K562 (cell line): Measurements from ENCODE around the gene ITGAE. TPM values are rescaled to one million over a fixed set of nuclear protein-coding genes. Genes with fewer than 3 reads are reported as not detected.

Source experiments
- ATAC-seq: fragments of 200-7000 bp; cut with Tn5 transposase; 3 replicates; pipeline ENCODE4 v1.9.1; 2020; ENCODE audit warnings: moderate library complexity
- BruUV-seq: library from RNA; stranded (reverse); fragments of 400-500 nt; replicated peaks from 2 replicates; lab custom pipeline; 2021; lab: Mats Ljungman, UMichigan
- CTCF ChIA-PET: fragments of 300-600 bp; formaldehyde crosslinking; extraction: SDS; loops from one replicate; lab custom pipeline; 2021; ENCODE audit warnings: low intra/inter-chr PET ratio; lab: Yijun Ruan, JAX
- POLR2A ChIA-PET: fragments of 300-600, 350-650 bp; sonication (Branson Sonifier 250); formaldehyde crosslinking; extraction: SDS; loops from one replicate; lab custom pipeline; 2021; ENCODE audit warnings: antibody characterized with exemption, inconsistent platforms; lab: Yijun Ruan, JAX
- DNase-seq, 4 experiments: peaks; one replicate each; pipeline versions ENCODE4 v3.0.0 to v3.0.0-alpha.2; 2011 to 2018; ENCODE audit warnings: low spot score in 3 of 4, mixed read lengths in 3 of 4; ENCODE audit errors: extremely low read depth in 1 of 4
- FAIRE-seq: peaks from 2 replicates; lab custom pipeline; 2011; peaks lifted over from hg19 to GRCh38; lab: Jason Lieb, UNC
- H2AFZ ChIP-seq: 2 replicates; pipeline ENCODE4 v1.6.0; 2011; ENCODE audit warnings: low read depth, low read length, control low read depth, inconsistent platforms
- H3K27ac ChIP-seq: fragments of 200-600 bp; 3 replicates; pipeline ENCODE4 v1.8.0; 2011; ENCODE audit warnings: low read depth, mild to moderate bottlenecking, control low read depth, inconsistent platforms, low read length, moderate library complexity, mixed read lengths; ENCODE audit errors: extremely low read depth
- H3K27me3 ChIP-seq, 2 experiments: fragments of 300-600 bp in 1 of 2; 2 replicates in 1 of 2; 3 replicates in 1 of 2; pipeline versions ENCODE4 v1.6.0 to v1.8.0; 2011; ENCODE audit warnings: inconsistent platforms in 2 of 2, low read length in 2 of 2, mild to moderate bottlenecking in 1 of 2, mixed read lengths in 1 of 2, moderate library complexity in 1 of 2; ENCODE audit not compliant: control insufficient read depth in 2 of 2, insufficient read depth in 2 of 2
- H3K36me3 ChIP-seq: fragments of 300-600 bp; 3 replicates; pipeline ENCODE4 v1.8.0; 2011; ENCODE audit warnings: mild to moderate bottlenecking, low read length, inconsistent platforms; ENCODE audit not compliant: control insufficient read depth, insufficient read depth
- H3K4me1 ChIP-seq, 2 experiments: fragments of 200-600 bp in 1 of 2; replicated peaks in 1 of 2; 2 replicates in 1 of 2; 3 replicates in 1 of 2; pipeline versions ENCODE4 v1.5.1 to v1.8.0; 2011; ENCODE audit warnings: inconsistent platforms in 2 of 2, low read length in 2 of 2, mild to moderate bottlenecking in 1 of 2, mixed read lengths in 1 of 2, moderate library complexity in 1 of 2; ENCODE audit not compliant: control insufficient read depth in 2 of 2, insufficient read depth in 2 of 2
- H3K4me2 ChIP-seq: 2 replicates; pipeline ENCODE4 v1.6.1; 2011; ENCODE audit warnings: low read length, control low read depth, inconsistent platforms, mixed read lengths; ENCODE audit not compliant: insufficient read depth
- H3K4me3 ChIP-seq: fragments of 200-600 bp; sonication (generic), shearing (Covaris generic); 2 replicates; pipeline ENCODE4 v1.5.1; 2016; ENCODE audit warnings: control low read depth, inconsistent platforms
- H3K79me2 ChIP-seq: fragments of 200-600 bp; 3 replicates; pipeline ENCODE4 v1.8.0; 2011; ENCODE audit warnings: low read length, inconsistent platforms; ENCODE audit not compliant: control insufficient read depth, insufficient read depth
- H3K9ac ChIP-seq, 2 experiments: 2 replicates each; pipeline versions ENCODE4 v1.6.0 to v1.6.1; 2011; ENCODE audit warnings: low read depth in 2 of 2, low read length in 2 of 2, control low read depth in 1 of 2, inconsistent platforms in 1 of 2, mild to moderate bottlenecking in 1 of 2, mixed read lengths in 1 of 2; ENCODE audit not compliant: insufficient read depth in 1 of 2
- H3K9me1 ChIP-seq: one replicate; pipeline ENCODE4 v1.6.0; 2011; ENCODE audit warnings: inconsistent platforms, mild to moderate bottlenecking, low read length, moderate library complexity; ENCODE audit not compliant: control insufficient read depth, insufficient read depth
- H3K9me3 ChIP-seq: replicated peaks from 2 replicates; pipeline ENCODE4 v1.5.1; 2011; ENCODE audit warnings: low read depth, low read length, inconsistent platforms; ENCODE audit not compliant: control insufficient read depth, insufficient read depth
- H4K20me1 ChIP-seq: replicated peaks from 2 replicates; pipeline ENCODE4 v1.6.1; 2011; ENCODE audit warnings: low read length, inconsistent platforms, mixed read lengths; ENCODE audit not compliant: control insufficient read depth, insufficient read depth
- CCNT2 ChIP-seq: IDR thresholded peaks from 2 replicates; pipeline ENCODE4 v1.6.1; 2011; ENCODE audit warnings: borderline replicate concordance, low read depth, mild to moderate bottlenecking, moderate library complexity, mixed read lengths, low read length; ENCODE audit not compliant: insufficient read length; ENCODE audit errors: extremely low read depth
- L3MBTL2 ChIP-seq: fragments of 450-650 bp; IDR thresholded peaks from 2 replicates; pipeline ENCODE4 v1.6.1; 2016; ENCODE audit warnings: mild to moderate bottlenecking, moderate library complexity
- LEF1 ChIP-seq: fragments of 450-650 bp; IDR thresholded peaks from 2 replicates; pipeline ENCODE4 v1.6.1; 2016; ENCODE audit warnings: mild to moderate bottlenecking
- MED1 ChIP-seq: sonication (generic); formaldehyde crosslinking; IDR thresholded peaks from 2 replicates; pipeline ENCODE4 v1.8.1; 2023; ENCODE audit warnings: missing genetic modification reagents, borderline replicate concordance
- NFATC3 ChIP-seq: fragments of 450-650 bp; IDR thresholded peaks from 2 replicates; pipeline ENCODE4 v1.6.1; 2017; ENCODE audit warnings: mild to moderate bottlenecking
- SOX6 ChIP-seq: fragments of 450-650 bp; IDR thresholded peaks from 2 replicates; pipeline ENCODE4 v1.6.1; 2014; ENCODE audit warnings: mild to moderate bottlenecking
- SREBF2 ChIP-seq: sonication (generic); formaldehyde crosslinking; IDR thresholded peaks from 2 replicates; pipeline ENCODE4 v1.4.0; 2020; ENCODE audit warnings: mild to moderate bottlenecking, missing genetic modification reagents
- SUPT5H ChIP-seq: fragments of 450-650 bp; IDR thresholded peaks from 2 replicates; pipeline ENCODE4 v1.6.1; 2016
- TAF15 ChIP-seq: fragments of 200-400 bp; formaldehyde crosslinking; IDR thresholded peaks from 2 replicates; pipeline ENCODE4 v1.6.1; 2017; ENCODE audit warnings: mild to moderate bottlenecking, low read depth, low read length, moderate library complexity
- ZNF551 ChIP-seq: fragments of 250-450 bp; sonication (Bioruptor Pico); IDR thresholded peaks from 2 replicates; pipeline ENCODE4 v1.5.0; 2021; ENCODE audit warnings: mild to moderate bottlenecking, moderate library complexity
- WGBS: fragments of 100-300 bp; shearing (Covaris generic); methylation state at CpG from one replicate; pipeline ENCODE4 v1.1.6; 2016; ENCODE audit warnings: low coverage, mixed read lengths; ENCODE audit not compliant: insufficient coverage; ENCODE audit errors: missing lambda C conversion rate; 5-methylcytosine and 5-hydroxymethylcytosine counted together
- in situ Hi-C: fragments of 300-500 bp; cut with MboI; formaldehyde crosslinking; loops from 4 replicates; pipeline ENCODE4 v1.15.0; 2018; ENCODE audit warnings: inconsistent platforms, mixed read lengths
- intact Hi-C: fragments of 100-400 bp; cut with micrococcal nuclease; formaldehyde crosslinking; loops from 2 replicates; pipeline ENCODE4 v1.14.2; 2022
- polyA plus RNA-seq, 8 experiments: library from polyadenylated mRNA; depleted of rRNA in 4 of 8; stranded (reverse) in 5 of 8; unstranded in 3 of 8; fragments of >200 nt; fragmentation: Nextera tagmentation in 2 of 8; fragmentation: Illumina TruSeq in 1 of 8; extraction: Ambion mirVana in 2 of 8; extraction: Trizol in 1 of 8; gene quantifications; 2 replicates each; pipeline versions ENCODE4 v1.2.1 to v1.2.3, GENCODE V29; 2011 to 2014; ENCODE audit warnings: inconsistent platforms in 1 of 8, missing spikeins in 1 of 8
- total RNA-seq, 7 experiments: library from RNA; depleted of rRNA in 6 of 7; stranded (reverse); fragments of >200 nt in 6 of 7; fragmentation: Illumina TruSeq in 2 of 7; extraction: Trizol in 2 of 7; gene quantifications; 2 replicates each; pipeline versions ENCODE4 v1.2.1 to v1.2.3, GENCODE V29; 2011 to 2021; ENCODE audit warnings: low replicate concordance in 1 of 7
- TF ChIP-seq, protein P1 (sequence below), 2 experiments: fragments of 450-650 bp in 1 of 2; sonication (generic) in 1 of 2; formaldehyde crosslinking in 1 of 2; IDR thresholded peaks; 2 replicates each; pipeline versions ENCODE4 v1.7.1 to v1.9.0; 2016 to 2022; ENCODE audit warnings: inconsistent platforms in 1 of 2, mild to moderate bottlenecking in 1 of 2, missing genetic modification reagents in 1 of 2
- TF ChIP-seq, protein P2 (sequence below): fragments of 250-450 bp; sonication (Bioruptor Pico); IDR thresholded peaks from 2 replicates; pipeline ENCODE4 v1.5.0; 2021; ENCODE audit warnings: mild to moderate bottlenecking, borderline replicate concordance

ITGAE gene
- total and polyA plus RNA-seq, 9 of the 15 experiments (the other 6 are each of a cell fraction or from before 2014, with no cell fraction given) = 14.8 to 160 (median 27.0) TPM

- peak overlapping the region; percentile 83 for H3K27ac ChIP-seq
- peak overlapping the region; percentile 99 for H3K4me3 ChIP-seq
- no peak for TF ChIP-seq NFATC3
- no peak for TF ChIP-seq LEF1
- no peak for TF ChIP-seq CCNT2
- no peak for TF ChIP-seq SOX6
- TF ChIP-seq TAF15 = no peak
- no peak for TF ChIP-seq SREBF2 (CRISPR knock-in tag)
- TF ChIP-seq, protein P1, sequence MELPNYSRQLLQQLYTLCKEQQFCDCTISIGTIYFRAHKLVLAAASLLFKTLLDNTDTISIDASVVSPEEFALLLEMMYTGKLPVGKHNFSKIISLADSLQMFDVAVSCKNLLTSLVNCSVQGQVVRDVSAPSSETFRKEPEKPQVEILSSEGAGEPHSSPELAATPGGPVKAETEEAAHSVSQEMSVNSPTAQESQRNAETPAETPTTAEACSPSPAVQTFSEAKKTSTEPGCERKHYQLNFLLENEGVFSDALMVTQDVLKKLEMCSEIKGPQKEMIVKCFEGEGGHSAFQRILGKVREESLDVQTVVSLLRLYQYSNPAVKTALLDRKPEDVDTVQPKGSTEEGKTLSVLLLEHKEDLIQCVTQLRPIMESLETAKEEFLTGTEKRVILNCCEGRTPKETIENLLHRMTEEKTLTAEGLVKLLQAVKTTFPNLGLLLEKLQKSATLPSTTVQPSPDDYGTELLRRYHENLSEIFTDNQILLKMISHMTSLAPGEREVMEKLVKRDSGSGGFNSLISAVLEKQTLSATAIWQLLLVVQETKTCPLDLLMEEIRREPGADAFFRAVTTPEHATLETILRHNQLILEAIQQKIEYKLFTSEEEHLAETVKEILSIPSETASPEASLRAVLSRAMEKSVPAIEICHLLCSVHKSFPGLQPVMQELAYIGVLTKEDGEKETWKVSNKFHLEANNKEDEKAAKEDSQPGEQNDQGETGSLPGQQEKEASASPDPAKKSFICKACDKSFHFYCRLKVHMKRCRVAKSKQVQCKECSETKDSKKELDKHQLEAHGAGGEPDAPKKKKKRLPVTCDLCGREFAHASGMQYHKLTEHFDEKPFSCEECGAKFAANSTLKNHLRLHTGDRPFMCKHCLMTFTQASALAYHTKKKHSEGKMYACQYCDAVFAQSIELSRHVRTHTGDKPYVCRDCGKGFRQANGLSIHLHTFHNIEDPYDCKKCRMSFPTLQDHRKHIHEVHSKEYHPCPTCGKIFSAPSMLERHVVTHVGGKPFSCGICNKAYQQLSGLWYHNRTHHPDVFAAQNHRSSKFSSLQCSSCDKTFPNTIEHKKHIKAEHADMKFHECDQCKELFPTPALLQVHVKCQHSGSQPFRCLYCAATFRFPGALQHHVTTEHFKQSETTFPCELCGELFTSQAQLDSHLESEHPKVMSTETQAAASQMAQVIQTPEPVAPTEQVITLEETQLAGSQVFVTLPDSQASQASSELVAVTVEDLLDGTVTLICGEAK (IDR thresholded peaks at IDR 0.05) = no peak
- TF ChIP-seq, protein P1 (CRISPR knock-in tag; IDR thresholded peaks at IDR 0.05) = no peak
- no peak for TF ChIP-seq ZNF551 (CRISPR knock-in tag)
- no peak for TF ChIP-seq SUPT5H
- TF ChIP-seq MED1 (CRISPR knock-in tag) = no peak
- no peak for TF ChIP-seq L3MBTL2
- TF ChIP-seq, protein P2, sequence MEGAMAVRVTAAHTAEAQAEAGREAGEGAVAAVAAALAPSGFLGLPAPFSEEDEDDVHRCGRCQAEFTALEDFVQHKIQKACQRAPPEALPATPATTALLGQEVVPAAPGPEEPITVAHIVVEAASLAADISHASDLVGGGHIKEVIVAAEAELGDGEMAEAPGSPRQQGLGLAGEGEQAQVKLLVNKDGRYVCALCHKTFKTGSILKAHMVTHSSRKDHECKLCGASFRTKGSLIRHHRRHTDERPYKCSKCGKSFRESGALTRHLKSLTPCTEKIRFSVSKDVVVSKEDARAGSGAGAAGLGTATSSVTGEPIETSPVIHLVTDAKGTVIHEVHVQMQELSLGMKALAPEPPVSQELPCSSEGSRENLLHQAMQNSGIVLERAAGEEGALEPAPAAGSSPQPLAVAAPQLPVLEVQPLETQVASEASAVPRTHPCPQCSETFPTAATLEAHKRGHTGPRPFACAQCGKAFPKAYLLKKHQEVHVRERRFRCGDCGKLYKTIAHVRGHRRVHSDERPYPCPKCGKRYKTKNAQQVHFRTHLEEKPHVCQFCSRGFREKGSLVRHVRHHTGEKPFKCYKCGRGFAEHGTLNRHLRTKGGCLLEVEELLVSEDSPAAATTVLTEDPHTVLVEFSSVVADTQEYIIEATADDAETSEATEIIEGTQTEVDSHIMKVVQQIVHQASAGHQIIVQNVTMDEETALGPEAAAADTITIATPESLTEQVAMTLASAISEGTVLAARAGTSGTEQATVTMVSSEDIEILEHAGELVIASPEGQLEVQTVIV (CRISPR knock-in tag) = no peak
These were observed 44.3 kb upstream of the ITGAE start for GRCh38 chr17:3845291-3845620.

More at GRCh38 chr17:3845291-3845620, 44.3 kb upstream of the ITGAE start:
- Histone ChIP-seq H2AFZ (peak overlapping the region; percentile 91; the same call in 1 of the 2 replicates), H4K20me1 (no peaks in the 10 kb centered on the region), H3K27me3 (no peaks in the 10 kb centered on the region), H3K9me1 (no peaks in the 10 kb centered on the region), H3K4me2 (peak overlapping the region; percentile 90), H3K9ac (peak overlapping the region; percentile 85 to 96), H3K4me1 (peaks cover 2 to 8% of the 10 kb centered on the region in 2 experiments; a peak in 4 of 5 replicates), H3K9me3 (no peaks in the 10 kb centered on the region), H3K36me3 (peaks cover 40% of the 10 kb centered on the region), H3K79me2 (peaks cover 29% of the 10 kb centered on the region)
- DNase-seq (peak in 2 of 4 experiments; percentile 31 to 44), ATAC-seq (peak; percentile 8; the same call in 2 of the 3 replicates), FAIRE-seq (no peak)
- ChIA-PET POLR2A (interaction anchor here (0.6 to 0.9 kb wide), 3 partner anchors 9 to 140 kb away, joined by 3 read pairs; no protein-coding TSS in a partner anchor), CTCF (no interaction called here)
- WGBS = 0% methylated on average over 7 of the region's 8 CpGs
- intact Hi-C loops (loop anchor here (10.0 kb wide), 3 partner anchors 60 to 230 kb away; no protein-coding TSS in a partner anchor), in situ Hi-C loops (no loop called here)
- TSS peak; percentile 62 for BruUV-seq
